Activated CD4-positive, alpha-beta T cell treated with anti-CD3 and anti-CD28 coated beads for 24 hours (primary cell): ENCODE results near the gene SNX17.
A peak's percentile ranks its signal among the peaks of the same experiment; 100 is the strongest.

Source experiments
- DNase-seq, 2 donors: peaks; one replicate each; pipeline ENCODE4 v3.0.0-alpha.2; 2020; ENCODE audit warnings: low read depth in 2 of 2

SNX17 gene

DNA sequence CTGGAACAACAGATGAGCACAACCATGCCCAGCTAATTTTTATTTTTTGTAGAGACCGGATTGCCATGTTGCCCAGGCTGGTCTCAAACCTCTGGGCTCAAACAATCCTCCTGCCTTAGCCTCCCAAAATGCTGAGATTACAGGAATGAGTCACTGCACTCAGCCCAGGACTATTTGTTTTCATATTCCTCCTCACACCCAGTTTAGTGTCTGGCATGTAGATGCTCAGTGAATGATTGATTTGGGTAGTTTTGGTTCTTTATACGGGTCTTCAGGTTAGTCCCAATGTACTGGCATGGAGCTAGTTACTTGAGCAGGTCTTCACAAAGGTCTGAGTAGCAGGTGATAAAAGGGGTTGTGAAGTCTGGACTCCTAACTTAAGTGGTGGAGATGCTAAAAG is 6.5 kb upstream of the SNX17 start:
- DNase-seq, result no peak

DNA sequence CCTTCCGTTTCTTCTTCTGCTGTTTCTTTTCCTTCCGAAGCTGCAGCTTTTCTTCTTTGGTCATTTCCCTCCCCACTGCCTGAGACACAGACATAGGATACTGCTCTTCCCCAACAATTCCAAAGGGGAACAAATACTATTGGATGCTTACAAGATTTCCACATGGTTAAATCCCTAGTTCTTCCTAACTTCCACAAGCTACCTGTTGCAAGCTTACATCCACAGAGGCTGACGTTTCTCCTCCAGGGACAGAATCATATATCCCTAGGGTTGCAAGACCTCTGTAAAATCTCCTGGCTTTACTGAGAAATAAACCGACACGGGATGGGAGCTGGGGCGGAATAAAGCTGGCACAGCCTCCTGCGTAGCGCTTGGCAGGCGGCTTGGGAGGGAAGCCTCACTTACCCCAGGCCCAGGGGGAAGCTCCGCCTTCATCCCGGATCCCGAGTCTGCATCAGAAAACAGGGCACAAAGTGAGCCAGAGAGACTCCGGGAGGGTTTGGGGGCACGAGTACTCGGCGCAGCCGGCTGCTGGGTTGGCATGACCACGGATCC is 868 bp upstream of the SNX17 start:
- no peak for DNase-seq

DNA sequence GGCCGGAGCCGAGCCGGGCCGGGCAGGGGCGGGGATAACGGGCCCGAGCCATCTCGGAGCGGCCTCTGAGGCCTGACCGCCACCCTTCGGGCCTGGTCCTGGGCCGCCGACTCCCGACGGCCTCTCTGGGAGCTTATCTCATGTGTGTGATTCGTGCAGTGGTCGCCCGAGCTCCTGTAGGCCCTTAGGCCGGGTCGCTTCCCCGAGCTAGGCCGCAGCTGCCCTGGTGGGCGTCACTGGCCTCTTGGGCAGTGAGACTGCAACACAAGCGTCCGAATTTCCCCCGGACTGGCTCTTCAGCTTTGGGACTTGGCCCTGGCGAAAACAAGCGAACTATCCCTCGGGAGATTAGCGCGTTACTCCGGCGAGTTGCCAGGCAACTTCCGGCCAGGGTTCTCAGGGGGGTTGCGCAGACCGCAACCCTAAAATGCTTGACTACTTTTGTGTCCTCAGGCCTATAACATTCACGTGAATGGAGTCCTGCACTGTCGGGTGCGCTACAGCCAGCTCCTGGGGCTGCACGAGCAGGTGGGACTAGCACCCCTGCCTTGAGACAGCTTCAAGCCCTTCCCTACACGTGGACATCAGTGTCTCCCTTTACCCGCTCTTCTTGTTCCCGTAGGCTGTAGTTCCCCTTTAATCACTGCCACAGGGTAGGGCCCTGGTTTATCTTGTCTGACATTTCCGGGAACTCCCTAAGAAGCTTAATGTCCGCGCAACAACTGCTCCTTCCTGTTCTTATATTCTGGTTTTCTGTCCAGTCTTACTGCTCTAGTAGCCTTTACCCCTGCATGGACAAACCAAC is 602 bp downstream of the SNX17 start:
- DNase-seq, result no peak

DNA sequence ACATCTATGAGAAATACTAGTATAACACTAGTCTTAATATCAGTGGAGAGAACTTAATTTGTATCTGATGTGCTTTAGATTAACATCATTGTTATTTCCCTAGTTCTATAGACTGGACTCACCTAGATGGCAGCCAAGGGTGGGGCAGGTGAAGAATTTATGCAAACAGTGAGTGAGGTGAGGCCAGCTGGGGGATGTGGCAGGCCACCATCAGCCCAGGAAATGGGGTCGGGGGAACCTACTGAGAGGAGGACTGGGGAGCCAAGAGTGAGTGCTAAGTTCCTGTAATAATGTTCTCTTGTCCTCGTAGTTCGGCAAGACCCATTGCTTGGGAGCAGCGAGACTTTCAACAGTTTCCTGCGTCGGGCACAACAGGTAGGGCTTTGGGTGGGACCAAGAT is 2.5 kb downstream of the SNX17 start:
- DNase-seq, result no peak

DNA sequence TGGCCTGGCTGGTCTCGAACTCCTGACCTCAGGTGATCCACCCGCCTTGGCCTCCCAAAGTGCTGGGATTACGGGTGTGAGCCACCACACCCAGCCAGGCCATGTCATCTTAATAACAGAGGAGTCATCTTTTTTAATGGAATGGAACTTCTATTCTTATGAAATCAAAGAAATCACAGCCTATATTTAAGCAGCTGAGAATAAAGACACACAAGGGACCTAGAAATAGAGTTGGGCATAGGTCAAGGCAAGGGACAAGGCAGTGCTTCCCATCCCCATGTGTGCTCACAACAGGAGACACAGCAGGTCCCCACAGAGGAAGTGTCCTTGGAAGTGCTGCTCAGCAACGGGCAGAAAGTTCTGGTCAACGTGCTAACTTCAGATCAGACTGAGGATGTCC is 3.2 kb downstream of the SNX17 start:
- DNase-seq, result no peak

DNA sequence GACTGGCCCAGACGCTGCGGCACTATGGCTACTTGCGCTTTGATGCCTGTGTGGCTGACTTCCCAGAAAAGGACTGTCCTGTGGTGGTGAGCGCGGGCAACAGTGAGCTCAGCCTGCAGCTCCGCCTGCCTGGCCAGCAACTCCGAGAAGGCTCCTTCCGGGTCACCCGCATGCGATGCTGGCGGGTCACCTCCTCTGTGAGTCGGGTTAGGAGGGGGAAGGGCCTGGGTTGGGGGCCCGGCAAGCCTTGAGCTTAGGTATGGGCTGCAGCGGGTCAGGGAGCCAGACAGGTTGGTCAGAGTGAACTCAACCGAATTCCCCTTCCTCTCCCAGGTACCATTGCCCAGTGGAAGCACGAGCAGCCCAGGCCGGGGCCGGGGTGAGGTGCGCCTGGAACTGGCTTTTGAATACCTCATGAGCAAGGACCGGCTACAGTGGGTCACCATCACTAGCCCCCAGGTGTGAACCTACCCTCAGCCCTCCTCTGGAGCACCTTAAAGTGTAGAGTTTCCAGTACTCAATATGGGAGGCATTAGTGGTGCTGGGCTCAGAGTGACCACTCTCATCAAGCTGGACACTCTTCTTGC is 5.2 kb downstream of the SNX17 start:
- DNase-seq, result no peak

DNA sequence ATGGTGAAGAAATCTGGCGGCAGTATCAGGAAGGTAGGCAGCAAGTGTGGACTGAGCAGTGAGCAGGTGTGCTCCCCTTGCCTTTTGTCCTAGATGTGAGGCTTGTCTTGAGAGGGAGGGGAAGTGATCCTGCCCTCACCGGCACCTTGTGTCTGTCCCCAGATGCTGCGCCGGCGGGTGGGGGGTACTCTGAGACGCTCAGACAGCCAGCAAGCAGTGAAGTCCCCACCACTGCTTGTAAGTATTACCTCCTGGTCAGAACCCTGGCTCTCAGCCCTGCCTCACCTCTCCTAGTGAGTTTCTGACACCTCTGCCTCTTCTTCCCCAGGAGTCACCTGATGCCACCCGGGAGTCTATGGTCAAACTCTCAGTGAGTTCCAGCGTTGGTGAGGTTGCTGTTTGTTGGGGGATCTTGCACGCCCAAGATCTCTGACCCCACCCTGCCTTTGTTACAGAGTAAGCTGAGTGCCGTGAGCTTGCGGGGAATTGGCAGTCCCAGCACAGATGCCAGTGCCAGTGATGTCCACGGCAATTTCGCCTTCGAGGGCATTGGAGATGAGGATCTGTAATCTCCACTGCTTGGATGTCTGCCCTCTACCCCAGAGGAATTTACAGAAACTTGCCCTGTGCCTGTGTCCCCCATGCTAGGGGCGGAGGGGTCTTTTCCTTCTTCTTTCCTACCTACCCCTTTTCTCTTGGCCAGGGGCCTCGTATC is 5.9 kb downstream of the SNX17 start:
- DNase-seq, result no peak

DNA sequence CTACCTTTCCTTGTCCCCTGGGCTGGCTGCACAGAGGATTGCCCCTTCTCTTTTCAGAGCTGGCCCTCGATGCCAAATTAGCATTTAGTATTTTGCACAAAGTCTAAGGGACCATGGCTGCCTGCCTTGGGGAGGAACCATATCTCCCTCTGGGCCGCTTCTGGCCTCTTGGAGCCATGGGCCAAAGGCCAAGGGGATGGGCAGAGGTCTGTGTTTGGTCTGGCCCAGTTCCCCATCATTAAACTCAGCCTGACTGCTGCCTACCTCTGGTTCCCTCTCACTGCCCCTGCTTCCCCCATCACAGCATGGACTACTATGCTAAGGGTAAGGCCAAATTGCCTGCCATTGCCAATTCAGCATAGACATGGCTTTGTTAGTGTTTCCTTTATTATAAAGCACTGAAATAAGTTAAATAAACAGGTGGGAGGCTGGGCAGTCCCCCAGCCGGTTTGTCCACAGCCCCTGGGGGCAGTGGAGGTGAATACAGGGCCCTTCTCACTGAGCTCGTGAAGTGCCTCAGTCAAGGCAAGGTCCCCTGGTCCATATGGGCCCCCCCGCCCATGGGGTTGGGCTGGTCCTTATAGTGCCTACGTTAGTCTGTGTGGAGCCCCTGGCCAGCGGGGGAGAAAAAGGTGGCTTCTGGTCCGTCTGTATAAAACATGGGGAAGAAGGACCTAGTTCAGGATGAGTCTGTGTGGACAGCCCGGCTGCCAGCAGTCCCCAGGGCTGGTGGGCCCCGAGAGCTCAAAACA is 6.6 kb downstream of the SNX17 start:
- DNase-seq, result no peak

GRCh38 chr2:27377618-27378095 is 7.2 kb downstream of the SNX17 start:
- DNase-seq, result no peak

DNA sequence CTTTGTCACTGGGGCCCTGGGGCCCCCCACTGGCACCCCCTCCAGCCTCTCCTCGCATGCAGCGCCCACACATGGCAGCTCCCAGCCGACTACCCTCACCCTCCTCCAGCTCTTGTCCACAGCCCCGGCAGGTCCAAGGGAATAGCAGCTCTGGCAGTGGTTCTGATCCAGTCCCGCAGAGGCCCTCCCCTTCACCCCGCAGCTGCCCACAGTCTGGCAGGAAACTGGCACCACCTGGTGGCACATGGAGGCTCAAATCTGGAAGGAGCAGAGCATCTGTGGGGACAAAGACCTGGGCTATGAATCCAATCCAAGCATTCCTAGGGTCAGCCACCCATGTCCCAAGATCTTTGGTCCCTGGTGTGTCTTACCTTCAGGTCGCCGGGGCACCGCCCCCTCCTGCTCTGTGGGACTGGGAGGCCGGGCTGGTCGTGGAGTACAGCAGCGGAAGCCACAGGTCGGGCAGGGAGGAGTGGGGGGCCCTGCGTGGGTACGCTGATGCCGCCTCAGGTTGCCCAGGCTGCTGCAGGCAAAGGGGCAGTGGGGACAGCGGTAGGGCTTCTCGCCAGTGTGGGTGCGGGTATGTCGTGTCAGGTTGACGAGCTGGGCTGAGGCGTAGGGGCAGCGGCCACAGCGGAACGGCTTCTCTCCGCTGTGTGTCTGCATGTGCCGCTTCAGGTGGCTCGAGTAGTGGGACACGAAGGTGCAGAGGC is 7.8 kb downstream of the SNX17 start:
- DNase-seq, result no peak

- DNase-seq, result no peak
Measured at GRCh38 chr2:27378809-27379290, 8.4 kb downstream of the SNX17 start.

DNA sequence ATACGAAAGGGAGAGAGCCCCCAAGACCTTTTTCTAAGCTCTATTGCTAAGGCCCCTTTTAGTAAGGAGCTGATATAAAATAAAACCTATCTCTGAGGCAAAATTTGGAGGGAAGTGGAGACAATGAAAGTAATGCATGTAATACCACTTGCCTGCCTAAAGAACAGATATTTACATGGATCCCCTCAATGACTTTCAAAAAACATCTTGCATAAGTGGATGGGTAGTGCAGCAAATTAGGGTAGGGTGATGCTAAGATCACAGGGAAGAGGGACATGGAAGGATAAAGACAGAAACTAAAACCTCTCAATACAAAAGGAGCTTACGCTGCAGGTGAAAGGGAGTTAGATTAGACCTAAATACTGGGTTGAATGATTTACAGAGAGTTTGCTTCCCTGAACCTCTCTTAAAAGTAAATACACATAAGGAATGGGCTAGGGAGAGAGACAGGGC is 9.0 kb downstream of the SNX17 start:
- DNase-seq, result no peak

DNA sequence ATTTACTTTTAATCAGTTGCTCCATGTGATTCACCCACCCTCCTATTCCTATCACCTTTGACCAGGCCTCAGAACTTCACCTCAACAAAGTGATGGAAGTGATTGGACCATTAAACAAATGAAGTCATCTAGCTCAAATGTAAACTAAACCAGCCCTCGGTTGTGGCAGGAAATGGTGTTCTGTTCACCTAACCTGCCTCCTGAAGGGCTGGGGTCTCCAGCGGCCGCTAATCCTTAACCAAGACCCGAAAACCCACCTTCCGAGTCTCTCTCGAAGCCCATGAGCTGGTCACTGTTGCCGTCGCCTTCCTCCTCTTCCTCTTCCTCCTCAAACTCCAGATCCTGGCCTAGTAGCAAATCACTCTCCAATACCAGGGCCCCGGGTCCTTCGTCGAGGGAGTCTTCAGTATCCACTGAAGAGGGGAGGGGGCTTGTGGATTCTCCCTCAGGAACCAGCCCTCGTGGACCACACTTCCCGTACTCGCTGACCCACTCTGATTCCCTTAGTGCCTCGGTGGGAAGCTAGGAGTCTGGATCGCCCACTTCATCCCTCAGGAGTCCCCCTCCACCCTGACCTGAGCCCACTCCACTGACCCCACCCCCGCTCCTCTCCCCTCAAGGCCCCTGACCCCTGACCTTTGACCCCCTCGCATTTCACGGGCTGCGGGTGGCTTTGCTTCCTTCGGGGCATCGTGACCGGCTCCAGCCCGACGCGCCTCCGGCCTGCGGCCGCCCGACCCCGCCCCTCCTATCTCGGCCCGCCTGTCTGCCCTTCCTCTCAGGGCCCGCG is 9.6 kb downstream of the SNX17 start:
- DNase-seq, result no peak

GRCh38 chr2:27380626-27381545 is 10.5 kb downstream of the SNX17 start, which contains the start of gene ZNF513:
ZNF513 (minus strand) TSS chr2:27380734; CDS start chr2:27380526, 208 bp downstream.
- peak; percentile 81 to 84 for DNase-seq

GRCh38 chr2:27381577-27382181 is 11.3 kb downstream of the SNX17 start:
- no peak for DNase-seq

DNA sequence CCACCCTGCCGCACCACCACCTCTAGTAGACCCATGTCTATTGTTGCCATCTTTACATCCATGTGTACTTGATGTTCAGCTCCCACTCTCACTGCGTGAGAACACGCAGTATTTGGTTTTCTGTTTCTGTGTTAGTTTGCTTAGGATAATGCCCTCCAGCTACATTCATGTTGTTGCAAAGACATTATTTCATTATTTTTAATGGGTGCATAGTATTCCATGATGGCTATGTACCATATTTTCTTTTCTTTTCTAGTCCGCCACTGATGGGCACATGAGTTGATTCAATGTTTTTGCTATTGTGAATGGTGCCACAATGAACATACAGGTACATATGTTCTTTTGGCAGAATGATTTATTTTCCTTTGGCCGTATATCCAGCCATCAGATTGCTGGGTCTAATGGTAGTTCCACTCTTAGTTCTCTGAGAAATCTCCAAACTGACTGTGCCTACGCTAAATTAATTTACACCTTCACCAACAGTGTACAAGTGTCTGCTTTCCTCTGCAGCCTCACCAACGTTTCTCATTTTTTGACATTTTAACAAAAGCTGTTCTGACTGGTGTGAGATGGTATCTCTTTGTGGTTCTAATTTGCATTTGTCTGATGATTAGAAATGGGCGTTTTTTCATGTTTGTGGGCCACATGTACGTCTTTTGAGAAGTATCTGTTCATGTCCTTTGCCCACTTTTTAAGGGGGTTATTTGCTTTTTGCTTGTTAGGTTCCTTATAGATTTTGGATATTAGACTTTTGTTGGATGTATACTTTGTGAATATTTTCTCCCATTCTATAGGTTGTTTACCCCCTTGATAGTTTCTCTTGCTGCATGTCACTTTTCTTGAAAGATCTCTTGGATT is 20.6 kb downstream of the SNX17 start:
- no peak for DNase-seq

DNA sequence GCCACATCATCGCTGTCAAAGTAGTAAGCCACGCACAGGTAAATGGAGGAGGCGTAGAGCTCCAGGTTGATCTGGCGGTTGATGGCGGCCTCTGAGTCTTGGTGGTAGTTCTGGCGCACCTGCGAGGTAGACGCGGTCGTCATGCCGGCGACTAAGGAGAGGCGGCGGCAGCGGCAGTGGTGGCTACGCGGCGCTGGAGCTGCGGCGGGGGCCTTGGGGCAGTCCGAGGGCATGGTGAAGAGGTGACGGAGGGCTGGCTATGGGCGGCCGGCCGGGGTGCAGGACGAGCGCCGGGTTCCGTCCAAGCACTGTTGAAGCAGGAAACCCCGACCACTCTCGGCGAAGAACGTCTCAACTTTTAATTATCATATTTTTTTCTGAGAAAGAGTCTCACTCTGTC is 22.8 kb downstream of the SNX17 start:
- DNase-seq, result no peak
